CD4-positive, alpha-beta T cell treated with Interferon alpha-2 for 1 hour (primary cell): ENCODE measurements around the gene UNC50.
"Not testable (repeated sequence)": the region's sequence is repeated elsewhere in the genome, so short reads cannot be mapped to it uniquely, and the experiment has no call there.

Source experiments
- DNase-seq, 2 donors: peaks; one replicate each; pipeline ENCODE4 v3.0.0-alpha.2; 2020 to 2022

Gene UNC50

DNA sequence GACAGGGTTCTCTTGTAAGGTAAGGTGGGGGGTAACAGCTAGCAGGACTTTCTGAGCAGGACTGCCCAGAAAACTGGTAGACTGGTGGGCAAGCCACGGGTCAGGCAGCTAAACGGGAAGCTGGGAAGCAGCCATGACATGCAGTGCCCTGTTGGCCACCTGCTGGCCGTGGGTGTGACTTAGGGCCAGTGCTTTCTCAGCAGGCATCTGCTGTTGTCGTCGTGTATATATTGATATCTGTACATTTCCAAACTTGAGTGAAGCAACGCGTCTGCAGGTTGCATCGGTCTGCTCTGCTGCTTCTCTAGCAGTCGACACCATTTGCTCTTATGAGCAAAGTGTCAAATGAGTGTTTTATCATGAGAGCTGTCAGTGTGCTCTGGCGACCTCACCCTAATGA is 31.1 kb upstream of the UNC50 start:
- no peak for DNase-seq

DNA sequence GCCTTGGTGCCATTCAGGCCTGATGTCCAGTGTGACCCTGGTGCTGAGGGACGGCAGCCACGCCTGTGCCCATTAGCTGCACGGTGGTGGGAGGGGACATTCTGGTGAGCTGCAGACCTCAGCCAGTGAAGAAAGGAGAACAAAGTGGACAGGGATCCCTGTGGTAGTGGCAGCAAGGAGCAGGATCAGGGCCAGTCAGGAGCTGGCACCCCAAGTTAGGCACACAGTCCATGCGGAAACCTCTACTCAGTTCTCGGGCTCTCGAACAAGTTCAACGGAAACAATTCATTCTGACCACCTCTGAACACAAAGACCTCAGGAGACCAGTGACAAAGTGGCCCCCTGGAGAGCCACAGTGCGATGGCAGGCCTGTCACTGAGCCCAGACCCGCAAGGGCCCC is 30.2 kb upstream of the UNC50 start:
- DNase-seq = no peak

DNA sequence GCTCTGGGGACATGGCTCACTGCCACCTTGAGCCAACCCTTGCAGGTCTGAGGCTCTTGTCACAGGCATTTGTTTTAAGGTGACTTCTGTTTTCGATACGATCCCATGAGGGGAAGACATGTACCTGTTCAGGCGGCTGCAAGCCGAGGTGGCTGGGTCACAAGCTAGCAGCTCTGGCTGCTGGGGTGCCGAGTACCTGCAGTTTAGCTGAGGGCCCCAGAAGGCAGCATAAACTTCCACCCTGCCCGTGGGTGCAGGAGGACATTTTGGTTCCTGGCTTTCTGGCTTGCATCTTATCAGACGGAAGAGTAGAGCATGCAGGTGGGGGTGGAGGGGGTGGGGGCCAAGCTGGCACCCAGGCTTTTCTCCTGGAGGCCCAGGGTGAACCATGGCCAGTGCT is 28.5 kb upstream of the UNC50 start:
- no peak for DNase-seq

DNA sequence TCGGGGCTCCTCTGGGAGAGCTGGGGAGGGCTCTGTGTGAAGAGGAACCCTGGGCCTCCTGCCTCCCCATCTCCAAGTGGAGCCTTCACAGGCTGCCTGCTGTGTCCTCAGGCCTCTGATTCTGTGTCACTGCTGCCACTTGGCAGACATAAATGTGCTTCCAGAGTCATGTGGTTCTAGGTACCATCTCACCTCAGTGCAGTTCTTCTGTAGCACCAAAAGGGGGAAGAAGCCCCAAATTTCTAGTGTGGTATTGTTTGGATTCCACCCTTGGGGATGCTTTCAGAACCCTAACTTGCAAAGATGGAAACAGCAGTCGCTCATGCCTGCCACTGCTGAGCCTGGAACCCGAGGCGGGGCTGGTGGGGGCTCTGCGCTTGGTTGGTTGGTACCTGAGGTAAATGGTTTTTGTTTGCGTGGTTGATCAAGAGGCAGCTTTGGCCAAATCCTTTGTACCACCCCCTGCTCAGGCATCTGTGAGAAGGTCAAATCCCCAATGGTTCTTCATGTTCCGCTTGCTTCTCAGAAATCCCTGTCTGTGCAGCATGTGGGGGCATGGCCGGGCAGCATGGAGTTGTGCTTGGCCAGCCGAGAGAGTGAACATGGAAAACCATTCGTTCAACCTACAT is 27.6 kb upstream of the UNC50 start:
- no peak for DNase-seq

DNA sequence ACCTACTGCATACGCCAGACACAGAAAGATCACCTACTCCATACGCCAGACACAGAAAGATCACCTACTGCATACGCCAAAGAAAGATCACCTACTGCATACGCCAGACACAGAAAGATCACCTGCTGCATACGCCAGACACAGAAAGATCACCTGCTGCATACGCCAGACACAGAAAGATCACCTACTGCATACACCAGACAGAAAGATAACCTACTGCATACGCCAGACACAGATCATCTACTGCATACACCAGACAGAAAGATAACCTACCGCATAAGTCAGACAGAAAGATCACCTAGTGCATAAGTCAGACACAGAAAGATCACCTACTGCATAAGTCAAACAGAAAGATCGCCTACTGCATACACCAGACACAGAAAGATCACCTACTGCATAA is 25.9 kb upstream of the UNC50 start:
- no peak for DNase-seq

DNA sequence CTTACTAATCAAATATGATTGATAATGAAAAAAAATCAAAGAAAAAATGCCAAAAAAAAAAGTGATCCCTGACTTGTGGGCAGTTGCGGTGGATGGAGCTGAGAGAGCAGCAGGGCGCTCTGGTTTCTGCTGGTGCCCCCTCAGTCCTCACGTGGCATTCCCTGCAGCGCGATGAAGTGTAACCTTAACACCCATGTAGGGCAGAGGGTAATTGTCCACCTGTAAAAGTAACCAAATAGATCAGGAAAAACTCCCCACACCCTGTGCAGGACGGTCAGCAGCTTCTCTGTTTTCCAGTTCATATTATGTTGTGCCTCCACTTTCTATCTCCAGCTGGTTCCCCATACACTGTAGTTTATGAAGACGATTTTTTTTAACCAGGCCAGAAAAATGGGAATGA is 25.1 kb upstream of the UNC50 start:
- no peak for DNase-seq

DNA sequence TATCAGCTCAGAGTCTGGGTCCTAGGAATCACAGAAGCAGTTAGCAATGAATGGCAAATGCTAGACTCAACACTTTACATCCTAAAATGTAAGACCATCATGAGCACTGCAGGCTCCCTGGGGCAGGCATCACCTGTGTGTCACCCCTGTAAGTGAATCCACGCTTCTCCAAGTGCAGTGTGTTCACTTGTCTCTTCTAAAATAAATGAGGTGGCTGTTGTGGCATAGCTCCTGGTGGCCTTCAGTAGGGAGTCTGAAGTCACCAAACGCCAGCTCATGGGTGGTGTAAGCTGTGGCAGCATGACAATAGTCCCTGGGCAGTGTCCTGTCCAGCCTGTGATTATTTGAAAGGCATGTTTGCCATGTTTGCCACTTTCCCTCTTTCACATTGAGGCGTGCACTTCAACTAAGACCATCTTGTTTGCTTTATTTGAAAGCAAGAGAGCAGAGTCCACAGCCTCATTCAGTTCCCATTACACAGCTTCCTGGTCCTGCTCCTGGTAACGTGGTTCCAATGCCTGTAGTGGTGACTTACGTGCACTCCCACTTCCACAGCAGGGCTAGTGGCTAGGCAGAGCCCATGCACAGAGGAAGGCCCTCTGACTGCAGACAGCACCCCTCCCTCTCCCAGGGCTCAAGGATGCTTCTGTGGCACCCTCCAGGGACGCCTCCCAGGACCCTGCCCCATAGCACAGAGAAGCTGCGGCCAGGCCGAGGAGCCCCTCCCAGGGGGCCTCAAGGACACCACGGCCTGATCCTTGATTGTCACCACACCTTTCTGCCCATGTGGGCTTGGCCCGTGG is 24.4 kb upstream of the UNC50 start:
- DNase-seq = no peak

DNA sequence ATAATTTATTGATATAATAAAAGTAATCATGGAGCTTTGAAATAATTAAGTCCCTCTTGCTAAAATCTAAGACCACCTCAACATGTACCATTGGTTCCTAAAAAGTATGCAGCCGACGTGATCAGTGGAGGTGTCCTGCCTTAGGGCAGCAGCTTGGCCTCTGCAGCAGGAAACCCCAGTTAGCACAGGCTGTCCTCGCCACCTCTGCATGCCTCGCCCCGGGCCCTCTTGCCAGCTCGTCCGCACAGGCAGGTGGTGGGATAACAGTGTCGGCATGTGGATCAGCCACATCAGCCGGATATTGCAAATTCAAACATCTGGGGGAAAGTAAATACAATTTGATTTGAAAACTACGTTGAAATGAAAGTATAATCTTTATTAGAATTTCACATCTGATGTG is 23.0 kb upstream of the UNC50 start:
- DNase-seq = no peak

DNA sequence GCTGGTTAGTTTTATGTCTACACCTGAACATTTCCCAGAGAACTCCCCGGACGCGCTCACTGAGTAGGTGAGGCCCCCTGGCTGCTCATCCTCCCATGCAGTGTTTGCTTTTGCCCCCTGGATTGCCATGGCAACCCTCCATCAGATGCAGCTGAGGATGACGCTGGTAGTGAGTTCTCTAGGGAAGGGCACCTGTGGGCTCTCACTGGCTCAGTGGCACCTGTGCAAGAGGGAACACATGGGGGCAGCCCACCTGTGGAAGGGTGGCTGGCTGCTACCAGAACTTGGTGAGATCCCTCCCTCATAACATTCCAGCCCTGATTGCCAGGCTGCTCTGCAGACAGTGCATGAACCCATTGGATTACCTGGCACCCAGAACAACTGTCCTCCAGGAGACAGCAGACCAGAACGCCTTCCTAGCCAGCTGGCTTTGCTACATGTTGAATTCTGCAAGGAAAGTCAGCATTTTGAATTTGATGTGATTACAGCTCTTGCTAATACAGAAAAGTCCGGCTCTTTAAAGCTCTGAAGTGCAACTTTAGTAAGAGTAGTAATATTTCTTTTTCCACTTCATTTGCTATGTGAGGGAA is 21.7 kb upstream of the UNC50 start:
- no peak for DNase-seq

DNA sequence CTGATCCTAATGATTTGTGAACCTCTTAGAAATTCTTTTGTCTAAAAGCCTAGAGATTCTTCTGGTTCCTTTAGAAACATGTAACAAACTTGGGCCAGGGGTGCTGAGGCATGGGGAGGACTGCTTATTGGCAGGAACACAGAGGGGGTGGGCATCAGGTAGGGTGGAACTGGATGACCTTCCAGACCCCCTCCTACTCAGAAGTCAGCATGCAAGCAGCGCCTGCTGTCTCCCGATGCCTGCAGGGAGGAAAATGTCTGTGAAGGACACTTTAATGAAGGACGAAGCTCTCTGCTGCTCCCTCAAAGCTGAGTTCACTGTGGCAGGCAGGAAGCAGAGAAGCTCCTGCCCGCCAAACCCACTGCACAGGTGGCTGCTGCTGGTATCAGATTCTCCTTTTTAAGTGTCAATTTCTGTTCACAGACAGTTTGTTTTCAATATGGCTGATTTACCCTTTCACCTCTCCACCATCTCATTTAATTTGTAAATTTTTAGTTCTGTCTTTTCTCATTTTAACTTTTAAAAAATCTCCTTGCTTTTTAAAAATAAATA is 19.4 kb upstream of the UNC50 start:
- DNase-seq = no peak

DNA sequence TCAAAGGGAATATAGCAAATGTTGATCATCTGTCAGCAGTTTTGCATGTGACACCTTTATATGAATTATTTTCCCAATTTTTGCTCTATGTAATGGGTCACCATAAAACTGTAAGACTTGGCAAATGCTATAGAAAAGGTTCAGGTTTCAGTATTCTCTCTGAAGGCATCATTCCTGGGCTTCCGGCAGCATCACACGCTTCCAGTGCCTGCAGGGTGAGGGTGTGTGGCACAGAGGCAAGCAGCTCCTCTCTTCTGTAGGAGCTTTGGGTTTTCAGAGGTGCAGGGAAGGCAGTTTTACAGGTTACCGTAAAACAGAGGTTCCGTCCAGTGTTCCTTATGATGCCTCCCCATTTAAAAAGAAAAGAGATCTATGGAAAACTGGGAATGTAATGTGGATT is 18.9 kb upstream of the UNC50 start:
- no peak for DNase-seq

DNA sequence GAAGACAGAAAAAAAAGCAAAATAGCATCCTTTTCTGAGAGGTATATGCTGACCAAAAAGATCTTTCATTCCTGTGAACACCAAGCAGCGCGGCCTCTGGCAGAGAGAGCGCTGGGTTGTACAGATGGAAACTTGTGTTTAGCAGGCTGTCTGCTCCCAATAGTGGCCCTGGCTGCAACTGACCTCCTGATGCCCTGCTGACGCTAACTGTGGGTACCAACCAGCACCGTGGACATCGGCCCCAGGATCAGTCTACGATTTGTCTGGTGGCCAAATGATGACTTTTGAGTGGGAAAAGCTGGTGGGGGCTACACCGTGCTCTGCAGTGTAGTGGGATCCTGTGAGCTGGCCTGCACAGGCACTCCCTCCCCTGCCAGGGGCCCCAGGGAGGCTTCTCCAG is 15.8 kb upstream of the UNC50 start:
- DNase-seq = no peak

DNA sequence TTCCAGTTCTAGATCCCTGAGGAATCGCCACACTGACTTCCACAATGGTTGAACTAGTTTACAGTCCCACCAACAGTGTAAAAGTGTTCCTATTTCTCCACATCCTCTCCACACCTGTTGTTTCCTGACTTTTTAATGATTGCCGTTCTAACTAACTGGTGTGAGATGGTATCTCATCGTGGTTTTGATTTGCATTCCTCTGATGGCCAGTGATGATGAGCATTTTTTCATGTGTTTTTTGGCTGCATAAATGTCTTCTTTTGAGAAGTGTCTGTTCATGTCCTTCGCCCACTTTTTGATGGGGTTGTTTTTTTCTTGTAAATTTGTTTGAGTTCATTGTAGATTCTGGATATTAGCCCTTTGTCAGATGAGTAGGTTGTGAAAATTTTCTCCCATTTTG is 13.7 kb upstream of the UNC50 start:
- not testable (repeated sequence) for DNase-seq

DNA sequence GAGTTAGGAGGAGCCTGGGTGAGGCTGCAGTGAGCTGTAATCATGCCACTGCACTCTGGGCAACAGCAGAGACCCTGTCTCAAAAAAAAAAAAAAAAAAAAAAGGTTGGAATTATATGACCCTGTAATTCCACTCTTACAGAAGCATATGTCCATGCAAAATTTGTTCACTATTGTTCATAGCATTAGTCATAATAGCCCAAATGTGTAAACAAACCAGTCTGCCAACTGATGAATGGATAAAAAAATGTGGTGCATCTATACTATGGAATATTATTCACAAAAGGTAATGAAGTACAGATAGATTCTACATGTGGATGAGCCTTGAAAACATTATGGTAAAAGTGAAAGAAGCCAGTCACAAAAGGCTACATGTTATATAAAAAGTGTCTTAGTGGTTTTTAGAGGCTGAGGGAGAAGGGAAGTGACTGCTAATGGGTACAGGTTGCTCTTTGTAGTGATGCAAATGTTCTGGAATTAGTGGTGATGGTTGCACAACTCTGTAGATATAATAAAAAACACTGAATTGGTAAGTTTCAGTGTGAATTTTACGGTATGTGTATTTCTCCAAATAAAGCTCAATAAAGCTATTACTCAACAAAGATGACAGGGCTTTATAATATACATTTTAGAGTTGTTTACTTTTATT is 9.5 kb upstream of the UNC50 start:
- no peak for DNase-seq

DNA sequence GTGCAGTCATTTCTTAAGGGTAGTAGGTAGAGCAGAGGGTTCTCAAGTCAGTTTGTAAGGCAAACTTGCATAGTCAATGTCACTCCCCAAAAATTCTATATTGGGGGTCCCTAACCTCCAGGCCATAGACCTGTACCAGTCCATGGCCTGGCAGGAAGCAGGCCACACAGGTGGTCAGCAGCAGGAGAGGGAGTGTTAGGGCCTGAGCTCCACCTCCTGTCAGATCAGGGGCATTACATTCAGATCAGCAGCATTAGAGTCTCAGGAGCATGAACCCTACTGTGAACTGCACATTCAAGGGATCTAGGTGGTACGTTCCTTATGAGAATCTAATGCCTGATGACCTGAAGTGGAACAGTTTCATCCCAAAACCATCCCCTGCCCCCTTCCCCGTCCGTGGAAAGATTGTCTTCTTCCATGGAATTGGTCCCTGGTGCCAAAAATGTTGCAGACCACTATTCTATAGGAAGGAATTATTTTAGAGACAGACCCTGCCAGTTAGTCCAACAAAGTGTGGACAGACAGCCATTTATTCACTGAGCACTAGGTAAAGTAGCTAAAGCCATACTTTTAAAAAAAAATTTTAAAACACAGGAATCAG is 6.8 kb upstream of the UNC50 start:
- DNase-seq = peak in 1 of 2 donors; percentile 16

DNA sequence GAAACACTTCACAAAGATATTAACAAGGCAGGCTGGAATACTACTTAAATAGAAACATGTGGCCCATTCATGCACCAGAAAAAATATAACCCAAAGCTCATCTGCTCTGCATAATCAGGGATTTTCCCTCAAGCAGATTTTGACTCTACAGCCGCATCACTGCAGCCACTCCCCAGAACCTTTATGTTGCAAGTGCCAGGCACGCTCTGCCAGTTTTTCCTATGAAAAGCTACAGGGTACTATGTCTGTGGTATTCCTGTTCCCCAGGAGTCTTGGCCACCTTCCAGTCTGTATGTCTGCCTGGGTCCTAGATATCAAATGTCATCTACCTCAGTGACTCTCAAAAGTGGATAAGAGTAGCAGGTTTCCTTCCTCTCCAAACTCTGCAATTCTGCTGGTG is 3.8 kb upstream of the UNC50 start:
- no peak for DNase-seq

DNA sequence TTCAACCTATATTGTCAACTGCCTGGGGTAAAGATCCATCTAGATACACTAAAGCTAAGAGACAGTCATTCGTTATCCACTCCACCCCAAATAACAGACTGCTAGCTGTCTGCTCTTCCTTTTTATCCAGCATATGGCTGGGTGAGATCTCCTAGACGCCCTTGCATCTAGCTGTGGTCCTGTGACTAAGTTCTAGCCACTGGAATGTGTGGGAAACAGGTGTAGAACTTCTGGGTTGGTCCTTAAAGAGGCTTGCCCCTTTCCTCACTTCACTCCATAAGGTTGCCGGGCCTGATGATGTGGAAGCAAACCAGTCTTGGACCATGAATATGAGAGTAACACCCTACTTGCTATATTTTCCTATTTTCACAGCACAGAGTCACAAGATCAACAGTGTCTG is 3.3 kb upstream of the UNC50 start:
- DNase-seq = no peak

DNA sequence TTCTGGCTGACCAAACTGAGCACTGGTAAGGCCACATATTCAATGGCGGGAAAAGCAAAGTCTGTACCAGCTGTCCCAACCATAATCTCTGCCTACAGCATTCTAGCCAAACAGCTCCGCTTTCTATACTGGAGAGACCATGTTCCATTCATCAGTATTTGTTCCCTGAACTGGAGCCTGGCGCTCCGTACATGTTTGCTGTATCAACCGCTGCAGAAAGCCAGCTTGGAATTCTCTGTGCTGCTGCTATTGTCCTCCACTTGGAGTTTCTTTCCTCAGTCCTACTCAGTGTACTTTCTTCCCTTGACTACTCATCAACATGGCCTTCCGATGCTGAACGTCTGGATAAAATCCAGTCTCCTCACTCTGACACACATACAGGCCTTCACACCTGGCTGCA is 2.0 kb upstream of the UNC50 start:
- DNase-seq = no peak

DNA sequence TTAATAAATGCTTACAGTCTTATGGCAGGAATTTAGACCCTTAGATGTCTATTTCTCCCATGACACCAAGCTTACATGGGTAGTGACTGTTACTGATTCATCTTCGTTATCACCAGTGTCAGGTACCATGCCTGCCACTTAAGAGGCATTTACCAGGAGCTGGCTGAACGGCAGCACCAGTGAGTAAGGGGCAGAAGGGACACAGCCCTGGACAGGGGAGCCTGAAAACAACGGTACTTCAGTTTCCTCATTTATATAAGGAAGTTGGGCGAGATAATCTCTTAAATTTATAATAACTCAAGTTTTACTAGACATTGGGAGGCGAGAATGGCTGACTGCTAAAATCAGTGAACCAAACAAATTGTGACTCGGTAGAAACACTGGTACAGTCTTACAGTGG is 1.3 kb upstream of the UNC50 start:
- DNase-seq = no peak

DNA sequence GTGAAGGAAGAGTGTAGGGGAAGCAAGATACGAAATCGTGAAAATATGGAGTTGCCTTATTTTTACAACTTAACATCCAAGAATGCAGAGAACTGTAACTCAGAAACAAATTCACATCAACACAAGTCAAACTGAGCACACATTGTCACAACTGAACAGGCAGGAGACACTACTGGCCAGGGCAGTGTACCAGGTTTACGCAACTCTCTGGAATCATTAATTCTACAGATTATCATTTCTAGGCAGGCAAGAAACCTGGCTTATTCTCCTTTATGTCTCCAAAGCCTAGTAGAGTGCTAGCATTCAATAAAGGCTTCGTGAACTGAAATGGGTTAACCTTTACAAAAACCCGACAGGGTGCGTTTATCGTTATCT is 661 bp upstream of the UNC50 start:
- no peak for DNase-seq

DNA sequence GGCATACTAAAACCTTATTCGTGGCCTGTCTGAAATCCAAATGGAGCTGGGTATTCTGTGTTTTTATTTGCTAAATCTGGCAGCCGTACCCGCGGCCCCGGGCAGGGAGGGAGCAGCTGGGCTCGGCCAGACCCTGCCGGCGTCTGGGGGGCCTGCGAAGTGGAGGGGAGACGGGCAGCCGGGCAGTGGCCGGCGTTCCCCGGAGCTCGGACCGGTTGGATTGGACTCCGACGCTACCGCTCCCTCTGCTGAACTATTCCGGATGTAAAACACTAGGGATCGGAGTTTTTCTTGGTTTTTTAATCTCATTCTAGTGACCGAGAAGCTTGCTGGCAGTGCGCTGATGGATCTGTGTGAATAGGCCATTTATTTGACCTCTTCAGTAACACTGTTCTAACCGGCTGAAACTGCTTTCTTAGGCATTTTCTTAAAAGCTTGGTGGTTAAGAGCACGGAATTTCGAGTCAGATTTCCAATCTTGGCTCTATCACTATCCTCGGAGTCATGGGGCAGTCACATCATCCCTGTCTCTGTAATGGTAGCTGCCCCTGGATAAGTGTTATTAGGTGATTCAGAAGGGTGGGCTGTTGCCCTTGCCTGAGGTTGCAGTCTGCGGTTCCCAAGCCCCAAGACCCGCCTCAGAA is 694 bp downstream of the UNC50 start:
- no peak for DNase-seq

DNA sequence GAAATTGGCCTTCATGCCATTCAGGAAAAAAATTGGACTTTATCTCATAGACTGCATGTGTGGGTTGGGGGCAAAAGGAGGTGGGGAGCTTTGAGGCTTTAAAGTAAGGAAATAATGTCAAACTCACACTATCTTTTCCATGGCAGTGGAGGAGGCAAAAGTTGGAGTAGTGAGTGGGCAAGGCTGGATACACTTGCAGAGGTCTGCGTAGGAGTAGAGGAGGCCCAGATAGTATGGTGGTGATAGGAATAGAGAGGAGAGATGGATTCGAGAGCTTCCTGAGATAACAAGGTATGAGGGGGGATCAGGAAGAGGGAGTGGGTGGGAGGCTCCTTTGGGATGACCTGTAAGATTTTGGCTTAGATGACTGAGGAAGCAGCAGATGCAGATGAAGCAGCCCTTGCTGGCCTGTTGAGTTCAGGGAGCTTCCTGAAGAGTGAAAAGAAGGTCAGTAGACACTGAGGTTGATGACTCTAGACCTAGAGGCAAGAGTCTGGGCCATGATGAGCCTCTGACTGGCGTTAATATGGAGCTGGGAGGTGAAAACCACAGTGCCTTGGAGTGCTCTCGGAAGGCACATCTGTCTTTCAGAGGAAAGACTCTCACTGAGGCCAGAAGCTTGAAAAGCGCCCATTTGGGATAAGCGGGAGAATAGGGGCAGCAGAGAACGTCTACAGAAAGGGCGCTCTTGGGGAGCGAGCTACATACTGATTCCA is 5.8 kb downstream of the UNC50 start:
- DNase-seq = no peak
